GM20000 (cell line): Measurements from ENCODE around the gene ELOA2.
A peak's percentile ranks its signal among the peaks of the same experiment; 100 is the strongest.
"Not testable (repeated sequence)": the region's sequence is repeated elsewhere in the genome, so short reads cannot be mapped to it uniquely, and the experiment has no call there.

Source experiments
- DNase-seq: peaks from one replicate; pipeline ENCODE4 v3.0.0; 2012; ENCODE audit warnings: low spot score
- CTCF ChIP-seq: IDR thresholded peaks from 2 replicates; pipeline ENCODE4 v1.5.1; 2012; ENCODE audit warnings: mild to moderate bottlenecking, control low read depth; ENCODE audit errors: extremely low read depth, missing control alignments

Gene ELOA2

GRCh38 chr18:47062471-47062870, 27.1 kb upstream of the ELOA2 start:
- no peak for DNase-seq
- no peak for TF ChIP-seq CTCF

GRCh38 chr18:47054369-47054768, 18.9 kb upstream of the ELOA2 start:
- no peak for TF ChIP-seq CTCF
- no peak for DNase-seq

GRCh38 chr18:47050468-47050867, 15.0 kb upstream of the ELOA2 start:
- TF ChIP-seq CTCF: peak; percentile 65
- peak; percentile 35 for DNase-seq

GRCh38 chr18:47040982-47041381, 5.6 kb upstream of the ELOA2 start:
- TF ChIP-seq CTCF: no peak

GRCh38 chr18:47036927-47037578, 1.6 kb upstream of the ELOA2 start:
- no peak for TF ChIP-seq CTCF
- no peak for DNase-seq

More at GRCh38 chr18:47040982-47041381, 5.6 kb upstream of the ELOA2 start:
- no peak for DNase-seq

- DNase-seq: peak; percentile 59
Observed at GRCh38 chr18:47036298-47036874, 965 bp upstream of the ELOA2 start.

GRCh38 chr18:47034591-47034990, 830 bp downstream of the ELOA2 start:
- not testable (repeated sequence) for DNase-seq

More at GRCh38 chr18:47036298-47036874, 965 bp upstream of the ELOA2 start:
- TF ChIP-seq CTCF: peak; percentile 14

- DNase-seq: no peak
- no peak for TF ChIP-seq CTCF
Observed at GRCh38 chr18:47032945-47033344, 2.5 kb downstream of the ELOA2 start.

GRCh38 chr18:47030887-47031286, 4.5 kb downstream of the ELOA2 start:
- not testable (repeated sequence) for DNase-seq

- DNase-seq: not testable (repeated sequence)
Observed at GRCh38 chr18:47029684-47030353, 5.6 kb downstream of the ELOA2 start.

GRCh38 chr18:47028738-47029137, 6.7 kb downstream of the ELOA2 start:
- not testable (repeated sequence) for DNase-seq
